ENCODE results near the gene YPEL1.

DNA sequence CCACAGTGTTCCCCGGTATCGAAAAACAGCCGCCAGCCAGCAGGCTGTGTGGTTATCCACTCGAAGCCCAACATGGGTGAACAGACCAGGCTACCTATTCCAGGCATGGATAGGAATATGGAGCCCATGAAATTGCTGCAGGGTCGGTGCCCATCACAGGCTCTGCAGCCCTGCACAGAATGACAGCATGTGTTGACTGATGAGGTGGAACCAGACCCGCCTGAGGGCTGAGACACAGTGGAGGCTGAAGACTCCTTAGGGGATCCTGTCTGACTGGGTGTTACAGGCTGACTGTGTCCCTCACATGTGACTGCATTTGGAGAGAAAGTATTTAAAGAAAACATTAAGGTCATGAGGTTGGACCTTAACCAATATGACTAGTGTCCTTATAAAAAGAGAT is 6.2 kb upstream of the YPEL1 start:
- TF ChIP-seq RAD21 (IDR thresholded peaks at IDR 0.05 in 1 of 2, conservative IDR thresholded peaks at IDR 0.05 in 1 of 2; ENCODE audit: low read depth in 2 of 2, low read length in 2 of 2) = no peak
- no peak for TF ChIP-seq SIN3A (conservative IDR thresholded peaks at IDR 0.05 in 1 of 2, IDR thresholded peaks at IDR 0.05 in 1 of 2; ENCODE audit: low read depth in 1 of 2, low read length in 2 of 2)
- TF ChIP-seq SP2 (IDR thresholded peaks at IDR 0.05; ENCODE audit: low read length) = no peak
- TF ChIP-seq CBX5 (IDR thresholded peaks at IDR 0.05; ENCODE audit: low read depth, low read length) = no peak

Measured in H1 (cell line).